Smooth muscle cell (in vitro differentiated cells): Measurements from ENCODE around the gene PRKCH. TPM values are rescaled to one million over a fixed set of nuclear protein-coding genes. Genes with fewer than 3 reads are reported as not detected.
A peak's percentile ranks its signal among the peaks of the same experiment; 100 is the strongest.

ENCODE experiments used
- DNase-seq: peaks from one replicate; lab custom pipeline; 2025; ENCODE audit not compliant: unreplicated experiment; lab: John Stamatoyannopoulos, UW
- H2AFZ ChIP-seq: fragments of 200-600 bp; sonication (generic); 2 replicates; pipeline ENCODE4 v1.6.0; 2016; ENCODE audit warnings: antibody characterized with exemption, low read depth, mild to moderate bottlenecking
- H3F3A ChIP-seq: fragments of 200-600 bp; sonication (generic); 2 replicates; pipeline ENCODE4 v1.6.0; 2017; ENCODE audit warnings: antibody characterized with exemption, low read depth
- H3K27ac ChIP-seq: fragments of 200-600 bp; sonication (generic); 2 replicates; pipeline ENCODE4 v1.5.1; 2016; ENCODE audit warnings: low read depth, mild to moderate bottlenecking
- H3K27me3 ChIP-seq: fragments of 200-600 bp; sonication (generic); 2 replicates; pipeline ENCODE4 v1.6.1; 2016; ENCODE audit warnings: low read depth, mild to moderate bottlenecking
- H3K36me3 ChIP-seq: fragments of 200-600 bp; sonication (generic); 2 replicates; pipeline ENCODE4 v1.5.1; 2016; ENCODE audit warnings: low read depth
- H3K4me1 ChIP-seq: fragments of 200-600 bp; sonication (generic); 2 replicates; pipeline ENCODE4 v1.5.1; 2016; ENCODE audit warnings: low read depth
- H3K4me2 ChIP-seq: fragments of 200-600 bp; sonication (generic); 2 replicates; pipeline ENCODE4 v1.6.0; 2016; ENCODE audit warnings: mild to moderate bottlenecking
- H3K4me3 ChIP-seq: fragments of 200-600 bp; sonication (generic); 2 replicates; pipeline ENCODE4 v1.5.1; 2016; ENCODE audit warnings: mild to moderate bottlenecking
- H3K79me2 ChIP-seq: fragments of 200-600 bp; sonication (generic); 2 replicates; pipeline ENCODE4 v1.6.0; 2016; ENCODE audit warnings: low read depth, mild to moderate bottlenecking
- H3K9ac ChIP-seq: fragments of 200-600 bp; sonication (generic); 2 replicates; pipeline ENCODE4 v1.6.0; 2016; ENCODE audit warnings: low read depth
- H3K9me3 ChIP-seq: fragments of 200-600 bp; sonication (generic); replicated peaks from 2 replicates; pipeline ENCODE4 v1.5.1; 2016; ENCODE audit warnings: low read depth
- H4K20me1 ChIP-seq: fragments of 200-600 bp; sonication (generic); 2 replicates; pipeline ENCODE4 v1.6.0; 2016; ENCODE audit warnings: low read depth
- CTCF ChIP-seq: fragments of 200-600 bp; sonication (generic); IDR thresholded peaks from 2 replicates; pipeline ENCODE4 v1.5.1; 2017; ENCODE audit warnings: borderline replicate concordance, mild to moderate bottlenecking, antibody characterized with exemption; ENCODE audit not compliant: insufficient read depth, poor library complexity, severe bottlenecking
- WGBS: methylation state at CpG from one replicate; pipeline ENCODE4 v1.1.7; 2016; ENCODE audit warnings: low lambda C conversion rate; 5-methylcytosine and 5-hydroxymethylcytosine counted together
- polyA plus RNA-seq: library from polyadenylated mRNA; unstranded; fragments of >200 nt; fragmentation: Nextera tagmentation; extraction: Ambion mirVana; gene quantifications from 2 replicates; pipeline ENCODE4 v1.2.1, GENCODE V29; 2016
- total RNA-seq: library from RNA; depleted of rRNA; stranded (reverse); fragments of >200 nt; gene quantifications from 2 replicates; pipeline ENCODE4 v1.2.3, GENCODE V29; 2014

The PRKCH gene
- total and polyA plus RNA-seq, 2 experiments from 2014 or later = 1.5 to 7.6 TPM

- H3K27me3 ChIP-seq = no peaks in the 10 kb centered on the region
- no peak for TF ChIP-seq CTCF
- H3K79me2 ChIP-seq = no peaks in the 10 kb centered on the region
- no peak overlapping the region for H2AFZ ChIP-seq
- H3K9ac ChIP-seq = no peak overlapping the region
- 93% methylated on average over 2 of the region's 2 CpGs for WGBS
- H3K36me3 ChIP-seq = no peaks in the 10 kb centered on the region
- H4K20me1 ChIP-seq = no peaks in the 10 kb centered on the region
- no peak overlapping the region for H3K4me3 ChIP-seq
- DNase-seq = no peak
- H3F3A ChIP-seq = peaks cover 15% of the 10 kb centered on the region
- no peak overlapping the region for H3K27ac ChIP-seq
- H3K9me3 ChIP-seq = no peaks in the 10 kb centered on the region
- no peak overlapping the region for H3K4me2 ChIP-seq
- H3K4me1 ChIP-seq = peaks cover 8% of the 10 kb centered on the region
Observed at GRCh38 chr14:61591862-61592261, 270.5 kb downstream of the PRKCH start.

- no peak overlapping the region for H2AFZ ChIP-seq
- peaks cover 8% of the 10 kb centered on the region for H3K4me1 ChIP-seq
- H3K27me3 ChIP-seq = no peaks in the 10 kb centered on the region
- H3F3A ChIP-seq = peaks cover 17% of the 10 kb centered on the region
- H4K20me1 ChIP-seq = no peaks in the 10 kb centered on the region
- H3K36me3 ChIP-seq = no peaks in the 10 kb centered on the region
- H3K9me3 ChIP-seq = no peaks in the 10 kb centered on the region
- no peak for TF ChIP-seq CTCF
- no peak overlapping the region for H3K4me3 ChIP-seq
- H3K9ac ChIP-seq = no peak overlapping the region
- H3K79me2 ChIP-seq = no peaks in the 10 kb centered on the region
- WGBS = 94% methylated on average over 3 of the region's 3 CpGs
- H3K27ac ChIP-seq = no peak overlapping the region
- DNase-seq = no peak
- H3K4me2 ChIP-seq = no peak overlapping the region
Observed at GRCh38 chr14:61593330-61593729, 272.0 kb downstream of the PRKCH start.

- Histone ChIP-seq H3K9me3 (no peaks in the 10 kb centered on the region), H3K4me1 (peaks cover 13% of the 10 kb centered on the region), H4K20me1 (no peaks in the 10 kb centered on the region), H3K79me2 (no peaks in the 10 kb centered on the region), H2AFZ (peak overlapping the region; percentile 77), H3K9ac (peak overlapping the region; percentile 44), H3K4me2 (peak overlapping the region; percentile 17), H3F3A (peaks cover 30% of the 10 kb centered on the region), H3K4me3 (no peak overlapping the region), H3K27me3 (no peaks in the 10 kb centered on the region), H3K27ac (peak overlapping the region; percentile 80), H3K36me3 (no peaks in the 10 kb centered on the region)
- no peak for TF ChIP-seq CTCF
- DNase-seq = no peak
- WGBS = 35% methylated on average over 5 of the region's 5 CpGs
Observed at GRCh38 chr14:61596990-61597389, 275.6 kb downstream of the PRKCH start.

- peak overlapping the region; percentile 73 for H3K4me2 ChIP-seq
- H3K79me2 ChIP-seq = no peaks in the 10 kb centered on the region
- TF ChIP-seq CTCF = no peak
- peaks cover 26% of the 10 kb centered on the region for H3K4me1 ChIP-seq
- 4% methylated on average over 1 of the region's 1 CpG for WGBS
- no peaks in the 10 kb centered on the region for H3K9me3 ChIP-seq
- H3K4me3 ChIP-seq = no peak overlapping the region
- peaks cover 43% of the 10 kb centered on the region for H3F3A ChIP-seq
- H2AFZ ChIP-seq = peak overlapping the region; percentile 79
- no peaks in the 10 kb centered on the region for H3K27me3 ChIP-seq
- no peaks in the 10 kb centered on the region for H4K20me1 ChIP-seq
- DNase-seq = no peak
- no peaks in the 10 kb centered on the region for H3K36me3 ChIP-seq
- peak overlapping the region; percentile 13 for H3K9ac ChIP-seq
- peak overlapping the region; percentile 80 for H3K27ac ChIP-seq
Observed at GRCh38 chr14:61598980-61599379, 277.6 kb downstream of the PRKCH start.
